Measurements from ENCODE around the gene SLC29A3. TPM values are rescaled to one million over a fixed set of nuclear protein-coding genes. Genes with fewer than 3 reads are reported as not detected.

Gene SLC29A3
- total and polyA plus RNA-seq, 2 experiments from 2014 or later, result 10.3 to 12.3 TPM

- TF ChIP-seq ZNF462 (CRISPR knock-in tag; IDR thresholded peaks at IDR 0.05) (no peak), NANOG (IDR thresholded peaks at IDR 0.05; ENCODE audit: borderline replicate concordance) (no peak), ETS1 (IDR thresholded peaks at IDR 0.05) (no peak)
These were observed 74.0 kb downstream of the SLC29A3 start (continued) for GRCh38 chr10:71392791-71393781.

- H3K9me2 ChIP-seq (ENCODE audit: insufficient read depth), result no peaks in the 10 kb centered on the region
- ATAC-seq, result no peak
- no peaks in the 10 kb centered on the region for H4K20me1 ChIP-seq (replicated peaks; ENCODE audit: insufficient read depth)
- no peak overlapping the region for H3K4me3 Mint-ChIP-seq
- 0 out of 2 replicates have a peak, but pooled peaks cover 3% of the 10 kb centered on the region for H3F3A ChIP-seq (replicated peaks; ENCODE audit: low read depth)
- H3K27me3 Mint-ChIP-seq (ENCODE audit: insufficient read depth, low read depth, poor library complexity), result peaks cover 39% of the 10 kb centered on the region
- H3K27ac Mint-ChIP-seq, result no peak overlapping the region
- H3K9me3 Mint-ChIP-seq, result no peaks in the 10 kb centered on the region
- no peak overlapping the region for H2AFZ ChIP-seq
- no peak overlapping the region for H3K4me3 ChIP-seq
- no peak overlapping the region for H3K27ac ChIP-seq (ENCODE audit: low read depth)
- H3K79me2 ChIP-seq (replicated peaks; ENCODE audit: insufficient read depth), result no peaks in the 10 kb centered on the region
- no peak overlapping the region for H3K4me2 ChIP-seq
- H3K36me3 Mint-ChIP-seq (ENCODE audit: low read depth), result no peaks in the 10 kb centered on the region
- DNase-seq (ENCODE audit: low spot score), result no peak
- H3K4me1 Mint-ChIP-seq, result peaks cover 17% of the 10 kb centered on the region
- H3K27me3 ChIP-seq (ENCODE audit: insufficient read depth), result peaks cover 33% of the 10 kb centered on the region
- no peaks in the 10 kb centered on the region for H3K36me3 ChIP-seq (ENCODE audit: insufficient read depth)
- H3K4me1 ChIP-seq (ENCODE audit: insufficient read depth), result peaks cover 18% of the 10 kb centered on the region
- TF ChIP-seq ZNF331 (CRISPR knock-in tag; IDR thresholded peaks at IDR 0.05; ENCODE audit: low read depth) (no peak), POLR2AphosphoS5 (IDR thresholded peaks at IDR 0.05; ENCODE audit: low read depth) (no peak), JUNB (IDR thresholded peaks at IDR 0.05; ENCODE audit: unreplicated experiment) (no peak), STAT1 (IDR thresholded peaks at IDR 0.05; ENCODE audit: unreplicated experiment) (no peak), ZNF114 (CRISPR knock-in tag; IDR thresholded peaks at IDR 0.05) (no peak), REST (IDR thresholded peaks at IDR 0.05; ENCODE audit: unreplicated experiment) (no peak), CREB1 (CRISPR knock-in tag; IDR thresholded peaks at IDR 0.05; ENCODE audit: low read depth) (no peak), EZH2phosphoT487 (IDR thresholded peaks at IDR 0.05; ENCODE audit: unreplicated experiment) (no peak)
These were observed 74.9 kb downstream of the SLC29A3 start for GRCh38 chr10:71393841-71394475.

Data from GM23338 (cell line).